SK-N-SH (cell line): ENCODE measurements around the gene MCTS1. TPM values are rescaled to one million over a fixed set of nuclear protein-coding genes. Genes with fewer than 3 reads are reported as not detected.

Experiments
- CTCF ChIA-PET: fragments of 300-600, 350-600 bp; formaldehyde crosslinking; extraction: SDS; loops from one replicate; lab custom pipeline; 2021; lab: Yijun Ruan, JAX
- POLR2A ChIA-PET: fragments of 350-600 bp; sonication (Branson Sonifier 250); formaldehyde crosslinking; extraction: SDS; loops from one replicate; lab custom pipeline; 2020; ENCODE audit warnings: antibody characterized with exemption, inconsistent platforms; lab: Yijun Ruan, JAX
- DNase-seq: peaks from one replicate; pipeline ENCODE4 v3.0.0; 2012
- H2AFZ ChIP-seq: fragments of 200-600 bp; sonication (generic); 2 replicates; pipeline ENCODE4 v1.8.1; 2016; ENCODE audit warnings: antibody characterized with exemption, mild to moderate bottlenecking, low read depth
- H3F3A ChIP-seq: fragments of 200-600 bp; sonication (generic); replicated peaks from 2 replicates; pipeline ENCODE3; 2016; ENCODE audit warnings: antibody characterized with exemption, mild to moderate bottlenecking; ENCODE audit not compliant: insufficient read depth
- H3K27ac ChIP-seq, 2 experiments: fragments of 200-500 bp in 1 of 2; fragments of 200-600 bp in 1 of 2; sonication (Bioruptor generic) in 1 of 2; sonication (generic), shearing (Covaris generic) in 1 of 2; 2 replicates each; pipeline versions ENCODE4 v1.5.1 to v1.6.1; 2014 to 2016; ENCODE audit warnings: low read depth in 2 of 2, inconsistent platforms in 1 of 2, low read length in 1 of 2, mild to moderate bottlenecking in 1 of 2, mixed read lengths in 1 of 2
- H3K27me3 ChIP-seq: fragments of 200-600 bp; sonication (generic), shearing (Covaris generic); 2 replicates; pipeline ENCODE4 v1.6.1; 2016; ENCODE audit warnings: mixed run types; ENCODE audit not compliant: insufficient read depth
- H3K36me3 ChIP-seq, 2 experiments: fragments of 200-500 bp in 1 of 2; fragments of 200-600 bp in 1 of 2; sonication (Bioruptor generic) in 1 of 2; sonication (generic) in 1 of 2; replicated peaks in 1 of 2; 2 replicates each; pipeline versions ENCODE3 to v1.5.1; 2014 to 2016; ENCODE audit warnings: low read length in 1 of 2, mild to moderate bottlenecking in 1 of 2; ENCODE audit not compliant: insufficient read depth in 2 of 2, control insufficient read depth in 1 of 2
- H3K4me1 ChIP-seq, 2 experiments: fragments of 200-500 bp in 1 of 2; fragments of 200-600 bp in 1 of 2; sonication (Bioruptor generic) in 1 of 2; sonication (generic), shearing (Covaris generic) in 1 of 2; 2 replicates each; pipeline versions ENCODE4 v1.5.1 to v1.6.1; 2014 to 2016; ENCODE audit warnings: low read depth in 1 of 2, low read length in 1 of 2, mixed run types in 1 of 2; ENCODE audit not compliant: insufficient read depth in 2 of 2, control insufficient read depth in 1 of 2
- H3K4me2 ChIP-seq: fragments of 200-600 bp; sonication (generic), shearing (Covaris generic); 2 replicates; pipeline ENCODE4 v1.6.1; 2017; ENCODE audit warnings: mixed run types
- H3K4me3 ChIP-seq, 2 experiments: fragments of 200-500 bp in 1 of 2; fragments of 200-600 bp in 1 of 2; sonication (Bioruptor generic) in 1 of 2; sonication (generic), shearing (Covaris generic) in 1 of 2; 2 replicates each; pipeline versions ENCODE4 v1.5.1 to v1.8.1; 2014 to 2016; ENCODE audit warnings: low read depth in 2 of 2, inconsistent platforms in 1 of 2, low read length in 1 of 2, mild to moderate bottlenecking in 1 of 2, mixed read lengths in 1 of 2, moderate library complexity in 1 of 2
- H3K79me2 ChIP-seq: fragments of 200-600 bp; sonication (generic); 2 replicates; pipeline ENCODE4 v1.8.1; 2017; ENCODE audit warnings: mild to moderate bottlenecking; ENCODE audit not compliant: insufficient read depth
- H3K9ac ChIP-seq: fragments of 200-600 bp; sonication (generic); 2 replicates; pipeline ENCODE4 v1.6.1; 2017; ENCODE audit warnings: mixed run types
- H3K9me2 ChIP-seq: fragments of 200-600 bp; sonication (generic); 2 replicates; pipeline ENCODE4 v1.6.1; 2017; ENCODE audit warnings: mixed run types
- H3K9me3 ChIP-seq: fragments of 200-600 bp; sonication (generic); 2 replicates; pipeline ENCODE4 v1.6.1; 2017; ENCODE audit warnings: mixed run types, mild to moderate bottlenecking, moderate library complexity
- H4K20me1 ChIP-seq: fragments of 200-600 bp; sonication (generic); 2 replicates; pipeline ENCODE4 v1.6.1; 2017; ENCODE audit warnings: mild to moderate bottlenecking, mixed run types; ENCODE audit not compliant: insufficient read depth
- CHD2 ChIP-seq: fragments of 150-350 bp; IDR thresholded peaks from 2 replicates; pipeline ENCODE4 v1.6.1; 2018; ENCODE audit warnings: low read length; ENCODE audit not compliant: partially characterized antibody
- ELF1 ChIP-seq: IDR thresholded peaks from 2 replicates; pipeline ENCODE4 v1.4.0; 2012
- EP300 ChIP-seq, 2 experiments: IDR thresholded peaks; 2 replicates each; pipeline versions ENCODE4 v1.4.0 to v1.6.1; 2012; ENCODE audit warnings: borderline replicate concordance in 1 of 2, low read depth in 1 of 2, low read length in 1 of 2
- JUND ChIP-seq: IDR thresholded peaks from 2 replicates; pipeline ENCODE4 v1.4.0; 2012
- MEF2A ChIP-seq: IDR thresholded peaks from 2 replicates; pipeline ENCODE4 v1.4.0; 2012; ENCODE audit warnings: low read depth, borderline replicate concordance
- MXI1 ChIP-seq: IDR thresholded peaks from 2 replicates; pipeline ENCODE4 v1.6.1; 2012; ENCODE audit warnings: mild to moderate bottlenecking, low read depth, low read length, improper control_type of control experiment
- NRF1 ChIP-seq: IDR thresholded peaks from 2 replicates; pipeline ENCODE4 v1.6.1; 2012; ENCODE audit warnings: low read depth, mild to moderate bottlenecking, low read length
- RCOR1 ChIP-seq: fragments of 150-350 bp; IDR thresholded peaks from 2 replicates; pipeline ENCODE4 v1.6.1; 2017; ENCODE audit warnings: antibody characterized with exemption, low read length
- RFX5 ChIP-seq: IDR thresholded peaks from 2 replicates; pipeline ENCODE4 v1.6.1; 2012; ENCODE audit warnings: mild to moderate bottlenecking, improper control_type of control experiment, low read length
- RXRA ChIP-seq: IDR thresholded peaks from 2 replicates; pipeline ENCODE4 v1.4.0; 2012; ENCODE audit warnings: low read depth, mild to moderate bottlenecking, borderline replicate concordance
- SMC3 ChIP-seq: IDR thresholded peaks from 2 replicates; pipeline ENCODE4 v1.6.1; 2012; ENCODE audit warnings: low read depth, low read length, improper control_type of control experiment
- WGBS: methylation state at CpG from one replicate; pipeline ENCODE4 v1.1.6; 2017; ENCODE audit warnings: low lambda C conversion rate; 5-methylcytosine and 5-hydroxymethylcytosine counted together
- polyA plus RNA-seq, 3 experiments: library from polyadenylated mRNA; depleted of rRNA; stranded (reverse); fragments of >200 nt; gene quantifications; 2 replicates each; pipeline ENCODE4 v1.2.3, GENCODE V29; 2012
- TF ChIP-seq, protein P1 (sequence below): IDR thresholded peaks from 2 replicates; pipeline ENCODE4 v1.4.0; 2012; ENCODE audit warnings: low read depth, borderline replicate concordance
- TF ChIP-seq, protein P2 (sequence below): fragments of 150-350 bp; IDR thresholded peaks from 2 replicates; pipeline ENCODE4 v1.6.1; 2016; ENCODE audit warnings: mild to moderate bottlenecking, low read depth, low read length
- TF ChIP-seq, protein P3 (sequence below): fragments of 150-350 bp; IDR thresholded peaks from 2 replicates; pipeline ENCODE4 v1.6.1; 2017; ENCODE audit warnings: antibody characterized with exemption, low read length, low read depth, borderline replicate concordance
- TF ChIP-seq, protein P4 (sequence below): IDR thresholded peaks from 2 replicates; pipeline ENCODE4; 2012
- TF ChIP-seq, protein P5 (sequence below): fragments of 200-600 bp; sonication (generic); IDR thresholded peaks from 2 replicates; pipeline ENCODE4 v1.6.1; 2017; ENCODE audit warnings: antibody characterized with exemption, mild to moderate bottlenecking, moderate library complexity
- TF ChIP-seq, protein P6 (sequence below): IDR thresholded peaks from 2 replicates; pipeline ENCODE4 v1.6.1; 2012; ENCODE audit warnings: mild to moderate bottlenecking, low read depth, low read length, moderate library complexity

The MCTS1 gene
- polyA plus RNA-seq, 1 of the 3 experiments (the other 2 are of a cell fraction), result 62.1 TPM

DNA sequence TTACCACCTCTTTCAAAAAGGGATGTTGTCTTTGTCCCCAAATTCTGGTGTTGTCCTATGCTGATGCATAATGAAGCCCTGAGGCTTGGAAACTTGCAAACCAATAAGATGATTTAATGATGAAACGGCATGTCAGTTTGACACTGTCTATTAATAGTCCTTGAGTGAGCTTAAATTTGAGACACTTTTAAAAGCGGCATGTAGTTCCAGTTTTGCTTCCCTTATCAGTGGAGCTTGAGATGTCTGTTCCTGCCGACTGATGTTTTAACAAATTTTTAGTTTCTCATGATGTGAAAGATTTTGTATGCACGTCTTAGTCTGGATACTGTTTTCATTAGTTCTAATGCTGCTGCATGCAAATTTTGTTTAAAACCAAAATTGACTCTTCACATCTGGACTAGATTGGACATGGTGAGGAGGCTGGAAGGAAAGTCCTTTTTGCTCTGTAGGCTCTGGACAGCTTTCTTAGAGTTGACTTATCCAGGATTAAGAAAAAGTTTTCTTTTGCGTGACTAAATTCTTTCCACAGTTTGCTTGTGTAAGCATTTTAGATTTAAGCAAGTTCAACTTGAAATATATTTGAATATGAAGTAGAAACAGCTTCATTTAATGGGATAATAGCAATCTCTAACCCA lies 14.2 kb downstream of the MCTS1 start:
- WGBS, result 82% methylated on average over 5 of the region's 5 CpGs
- Histone ChIP-seq H3K4me3 (no peak overlapping the region), H3K27ac (no peak overlapping the region), H4K20me1 (no peaks in the 10 kb centered on the region), H3K36me3 (peaks cover 27 to 52% of the 10 kb centered on the region in 2 experiments), H3K79me2 (no peaks in the 10 kb centered on the region), H3F3A (peaks cover 12% of the 10 kb centered on the region), H3K4me1 (no peaks in the 10 kb centered on the region), H3K4me2 (no peak overlapping the region), H3K9me2 (no peaks in the 10 kb centered on the region), H3K27me3 (no peaks in the 10 kb centered on the region), H3K9ac (no peak overlapping the region), H3K9me3 (no peaks in the 10 kb centered on the region), H2AFZ (no peak overlapping the region)
- no peak for DNase-seq
- ChIA-PET POLR2A (no interaction called here), CTCF (interaction anchor here (1.9 kb wide), 1 partner anchor 13 kb away, joined by 4 read pairs; no protein-coding TSS in a partner anchor)
- TF ChIP-seq MEF2A, result no peak
- TF ChIP-seq CHD2, result no peak
- TF ChIP-seq, protein P1, sequence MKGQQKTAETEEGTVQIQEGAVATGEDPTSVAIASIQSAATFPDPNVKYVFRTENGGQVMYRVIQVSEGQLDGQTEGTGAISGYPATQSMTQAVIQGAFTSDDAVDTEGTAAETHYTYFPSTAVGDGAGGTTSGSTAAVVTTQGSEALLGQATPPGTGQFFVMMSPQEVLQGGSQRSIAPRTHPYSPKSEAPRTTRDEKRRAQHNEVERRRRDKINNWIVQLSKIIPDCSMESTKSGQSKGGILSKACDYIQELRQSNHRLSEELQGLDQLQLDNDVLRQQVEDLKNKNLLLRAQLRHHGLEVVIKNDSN, result no peak

DNA sequence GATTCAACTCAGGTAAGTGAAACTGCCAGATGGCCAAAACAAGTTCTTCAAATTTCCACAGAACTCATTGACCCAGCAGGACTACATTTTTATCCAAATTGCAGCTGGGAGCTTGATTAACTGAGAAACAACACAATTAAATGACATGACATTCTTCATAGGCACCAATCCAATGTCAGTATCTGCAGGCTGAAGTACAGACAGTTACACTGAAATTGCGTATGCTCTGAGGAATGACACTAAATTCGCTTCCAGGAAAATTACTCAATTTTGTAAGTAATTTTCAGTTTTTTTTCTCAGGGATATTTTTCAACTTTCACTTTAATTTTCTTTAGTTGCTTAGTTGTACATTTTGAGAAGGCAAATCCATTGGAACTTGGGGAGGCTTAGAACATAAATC lies 21.5 kb downstream of the MCTS1 start:
- ChIA-PET POLR2A (no interaction called here), CTCF (interaction anchor here (0.7 kb wide), 1 partner anchor 11 kb away, joined by 3 read pairs; no protein-coding TSS in a partner anchor)
- H3K9me3 ChIP-seq, result no peaks in the 10 kb centered on the region
- H2AFZ ChIP-seq, result no peak overlapping the region
- H3F3A ChIP-seq, result no peaks in the 10 kb centered on the region
- no peak overlapping the region for H3K4me3 ChIP-seq
- 36% methylated on average over 2 of the region's 2 CpGs for WGBS
- peaks cover 24% of the 10 kb centered on the region for H3K79me2 ChIP-seq
- DNase-seq, result no peak
- no peak overlapping the region for H3K4me2 ChIP-seq
- no peaks in the 10 kb centered on the region for H3K27me3 ChIP-seq
- no peaks in the 10 kb centered on the region for H4K20me1 ChIP-seq
- no peaks in the 10 kb centered on the region for H3K9me2 ChIP-seq
- peaks cover 0 to 5% of the 10 kb centered on the region in 2 experiments; a peak in 2 of 4 replicates for H3K4me1 ChIP-seq
- no peak overlapping the region for H3K27ac ChIP-seq
- no peak overlapping the region for H3K9ac ChIP-seq
- H3K36me3 ChIP-seq, result peaks cover 0 to 2% of the 10 kb centered on the region in 2 experiments
- TF ChIP-seq RCOR1 (no peak), MXI1 (no peak), SMC3 (no peak), EP300 (IDR thresholded peaks at IDR 0.05; ENCODE audit: borderline replicate concordance in 1 of 2, low read depth in 1 of 2, low read length in 1 of 2) (no peak), JUND (no peak), NRF1 (no peak), RFX5 (no peak), ELF1 (no peak), MEF2A (no peak), RXRA (no peak)
- TF ChIP-seq, protein P2, sequence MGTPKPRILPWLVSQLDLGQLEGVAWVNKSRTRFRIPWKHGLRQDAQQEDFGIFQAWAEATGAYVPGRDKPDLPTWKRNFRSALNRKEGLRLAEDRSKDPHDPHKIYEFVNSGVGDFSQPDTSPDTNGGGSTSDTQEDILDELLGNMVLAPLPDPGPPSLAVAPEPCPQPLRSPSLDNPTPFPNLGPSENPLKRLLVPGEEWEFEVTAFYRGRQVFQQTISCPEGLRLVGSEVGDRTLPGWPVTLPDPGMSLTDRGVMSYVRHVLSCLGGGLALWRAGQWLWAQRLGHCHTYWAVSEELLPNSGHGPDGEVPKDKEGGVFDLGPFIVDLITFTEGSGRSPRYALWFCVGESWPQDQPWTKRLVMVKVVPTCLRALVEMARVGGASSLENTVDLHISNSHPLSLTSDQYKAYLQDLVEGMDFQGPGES, result no peak
- TF ChIP-seq, protein P3, sequence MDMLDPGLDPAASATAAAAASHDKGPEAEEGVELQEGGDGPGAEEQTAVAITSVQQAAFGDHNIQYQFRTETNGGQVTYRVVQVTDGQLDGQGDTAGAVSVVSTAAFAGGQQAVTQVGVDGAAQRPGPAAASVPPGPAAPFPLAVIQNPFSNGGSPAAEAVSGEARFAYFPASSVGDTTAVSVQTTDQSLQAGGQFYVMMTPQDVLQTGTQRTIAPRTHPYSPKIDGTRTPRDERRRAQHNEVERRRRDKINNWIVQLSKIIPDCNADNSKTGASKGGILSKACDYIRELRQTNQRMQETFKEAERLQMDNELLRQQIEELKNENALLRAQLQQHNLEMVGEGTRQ, result no peak
- TF ChIP-seq, protein P4, sequence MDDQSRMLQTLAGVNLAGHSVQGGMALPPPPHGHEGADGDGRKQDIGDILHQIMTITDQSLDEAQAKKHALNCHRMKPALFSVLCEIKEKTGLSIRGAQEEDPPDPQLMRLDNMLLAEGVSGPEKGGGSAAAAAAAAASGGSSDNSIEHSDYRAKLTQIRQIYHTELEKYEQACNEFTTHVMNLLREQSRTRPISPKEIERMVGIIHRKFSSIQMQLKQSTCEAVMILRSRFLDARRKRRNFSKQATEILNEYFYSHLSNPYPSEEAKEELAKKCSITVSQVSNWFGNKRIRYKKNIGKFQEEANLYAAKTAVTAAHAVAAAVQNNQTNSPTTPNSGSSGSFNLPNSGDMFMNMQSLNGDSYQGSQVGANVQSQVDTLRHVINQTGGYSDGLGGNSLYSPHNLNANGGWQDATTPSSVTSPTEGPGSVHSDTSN, result no peak
- TF ChIP-seq, protein P5, sequence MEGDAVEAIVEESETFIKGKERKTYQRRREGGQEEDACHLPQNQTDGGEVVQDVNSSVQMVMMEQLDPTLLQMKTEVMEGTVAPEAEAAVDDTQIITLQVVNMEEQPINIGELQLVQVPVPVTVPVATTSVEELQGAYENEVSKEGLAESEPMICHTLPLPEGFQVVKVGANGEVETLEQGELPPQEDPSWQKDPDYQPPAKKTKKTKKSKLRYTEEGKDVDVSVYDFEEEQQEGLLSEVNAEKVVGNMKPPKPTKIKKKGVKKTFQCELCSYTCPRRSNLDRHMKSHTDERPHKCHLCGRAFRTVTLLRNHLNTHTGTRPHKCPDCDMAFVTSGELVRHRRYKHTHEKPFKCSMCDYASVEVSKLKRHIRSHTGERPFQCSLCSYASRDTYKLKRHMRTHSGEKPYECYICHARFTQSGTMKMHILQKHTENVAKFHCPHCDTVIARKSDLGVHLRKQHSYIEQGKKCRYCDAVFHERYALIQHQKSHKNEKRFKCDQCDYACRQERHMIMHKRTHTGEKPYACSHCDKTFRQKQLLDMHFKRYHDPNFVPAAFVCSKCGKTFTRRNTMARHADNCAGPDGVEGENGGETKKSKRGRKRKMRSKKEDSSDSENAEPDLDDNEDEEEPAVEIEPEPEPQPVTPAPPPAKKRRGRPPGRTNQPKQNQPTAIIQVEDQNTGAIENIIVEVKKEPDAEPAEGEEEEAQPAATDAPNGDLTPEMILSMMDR, result no peak
- TF ChIP-seq, protein P6, sequence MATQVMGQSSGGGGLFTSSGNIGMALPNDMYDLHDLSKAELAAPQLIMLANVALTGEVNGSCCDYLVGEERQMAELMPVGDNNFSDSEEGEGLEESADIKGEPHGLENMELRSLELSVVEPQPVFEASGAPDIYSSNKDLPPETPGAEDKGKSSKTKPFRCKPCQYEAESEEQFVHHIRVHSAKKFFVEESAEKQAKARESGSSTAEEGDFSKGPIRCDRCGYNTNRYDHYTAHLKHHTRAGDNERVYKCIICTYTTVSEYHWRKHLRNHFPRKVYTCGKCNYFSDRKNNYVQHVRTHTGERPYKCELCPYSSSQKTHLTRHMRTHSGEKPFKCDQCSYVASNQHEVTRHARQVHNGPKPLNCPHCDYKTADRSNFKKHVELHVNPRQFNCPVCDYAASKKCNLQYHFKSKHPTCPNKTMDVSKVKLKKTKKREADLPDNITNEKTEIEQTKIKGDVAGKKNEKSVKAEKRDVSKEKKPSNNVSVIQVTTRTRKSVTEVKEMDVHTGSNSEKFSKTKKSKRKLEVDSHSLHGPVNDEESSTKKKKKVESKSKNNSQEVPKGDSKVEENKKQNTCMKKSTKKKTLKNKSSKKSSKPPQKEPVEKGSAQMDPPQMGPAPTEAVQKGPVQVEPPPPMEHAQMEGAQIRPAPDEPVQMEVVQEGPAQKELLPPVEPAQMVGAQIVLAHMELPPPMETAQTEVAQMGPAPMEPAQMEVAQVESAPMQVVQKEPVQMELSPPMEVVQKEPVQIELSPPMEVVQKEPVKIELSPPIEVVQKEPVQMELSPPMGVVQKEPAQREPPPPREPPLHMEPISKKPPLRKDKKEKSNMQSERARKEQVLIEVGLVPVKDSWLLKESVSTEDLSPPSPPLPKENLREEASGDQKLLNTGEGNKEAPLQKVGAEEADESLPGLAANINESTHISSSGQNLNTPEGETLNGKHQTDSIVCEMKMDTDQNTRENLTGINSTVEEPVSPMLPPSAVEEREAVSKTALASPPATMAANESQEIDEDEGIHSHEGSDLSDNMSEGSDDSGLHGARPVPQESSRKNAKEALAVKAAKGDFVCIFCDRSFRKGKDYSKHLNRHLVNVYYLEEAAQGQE, result no peak
